Amniotic stem cell (primary cell): ENCODE data around the gene RPS6KA2.

Source experiments
- DNase-seq: peaks from one replicate; lab custom pipeline; 2025; lab: John Stamatoyannopoulos, UW

RPS6KA2 gene

GRCh38 chr6:166488076-166488685 lies 138.9 kb downstream of the RPS6KA2 start:
- DNase-seq, result no peak

GRCh38 chr6:166487148-166487547 lies 139.9 kb downstream of the RPS6KA2 start:
- DNase-seq, result no peak

GRCh38 chr6:166486536-166486880 lies 140.5 kb downstream of the RPS6KA2 start:
- DNase-seq, result no peak

- DNase-seq, result no peak
These were observed 141.2 kb downstream of the RPS6KA2 start for GRCh38 chr6:166485651-166486535.

DNA sequence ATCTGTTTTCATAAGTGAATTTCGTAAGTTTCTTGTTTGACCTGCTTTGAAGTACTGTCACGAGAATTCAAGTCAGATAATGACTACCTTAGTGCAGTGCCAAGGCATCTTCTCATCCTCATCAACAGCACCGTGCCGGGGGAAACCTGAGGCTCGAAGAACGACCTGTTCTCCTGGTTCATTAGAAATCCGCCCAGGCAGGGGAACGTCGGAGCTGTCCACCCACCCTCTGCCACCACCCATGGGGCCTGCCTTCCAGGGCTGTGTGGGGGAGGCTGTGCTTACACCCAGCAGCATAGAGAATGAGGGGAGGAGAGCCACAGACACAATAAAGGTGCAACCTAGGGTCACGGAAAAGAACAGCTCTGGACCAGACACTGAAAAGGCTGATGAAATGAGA lies 142.2 kb downstream of the RPS6KA2 start:
- DNase-seq, result no peak

DNA sequence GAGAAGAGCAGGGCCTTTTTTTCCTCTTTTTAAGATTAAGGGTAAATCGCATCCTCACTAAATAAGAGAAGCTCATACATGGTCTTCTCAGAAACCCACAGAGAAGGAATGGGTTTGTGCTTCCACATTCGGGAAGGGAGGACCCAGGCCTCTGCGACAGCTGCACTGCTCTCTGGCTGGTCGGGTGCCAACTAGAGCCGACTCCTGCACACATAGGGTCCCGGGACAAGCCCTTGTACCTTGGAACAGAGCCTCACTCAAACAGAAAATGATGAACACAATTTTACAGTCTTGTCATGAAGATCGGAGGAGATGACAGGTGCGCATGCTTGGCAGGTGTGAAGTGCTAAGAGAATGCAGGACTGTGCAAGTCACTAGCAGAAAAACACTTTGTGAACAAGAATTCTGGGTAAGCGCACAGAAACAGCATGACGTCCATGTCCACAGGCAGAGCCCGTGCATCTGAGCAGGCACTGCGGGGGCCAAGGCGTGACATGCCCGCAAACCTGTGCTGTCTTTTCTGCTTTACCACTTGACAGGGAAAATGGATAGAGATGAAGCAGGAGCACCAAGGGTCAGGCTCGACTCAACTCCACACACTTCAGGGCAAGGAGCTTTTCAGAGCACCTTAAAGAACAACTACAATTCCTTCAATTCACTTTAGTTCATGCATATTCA lies 143.3 kb downstream of the RPS6KA2 start:
- DNase-seq, result no peak

GRCh38 chr6:166483026-166483425 lies 144.0 kb downstream of the RPS6KA2 start:
- DNase-seq, result no peak

DNA sequence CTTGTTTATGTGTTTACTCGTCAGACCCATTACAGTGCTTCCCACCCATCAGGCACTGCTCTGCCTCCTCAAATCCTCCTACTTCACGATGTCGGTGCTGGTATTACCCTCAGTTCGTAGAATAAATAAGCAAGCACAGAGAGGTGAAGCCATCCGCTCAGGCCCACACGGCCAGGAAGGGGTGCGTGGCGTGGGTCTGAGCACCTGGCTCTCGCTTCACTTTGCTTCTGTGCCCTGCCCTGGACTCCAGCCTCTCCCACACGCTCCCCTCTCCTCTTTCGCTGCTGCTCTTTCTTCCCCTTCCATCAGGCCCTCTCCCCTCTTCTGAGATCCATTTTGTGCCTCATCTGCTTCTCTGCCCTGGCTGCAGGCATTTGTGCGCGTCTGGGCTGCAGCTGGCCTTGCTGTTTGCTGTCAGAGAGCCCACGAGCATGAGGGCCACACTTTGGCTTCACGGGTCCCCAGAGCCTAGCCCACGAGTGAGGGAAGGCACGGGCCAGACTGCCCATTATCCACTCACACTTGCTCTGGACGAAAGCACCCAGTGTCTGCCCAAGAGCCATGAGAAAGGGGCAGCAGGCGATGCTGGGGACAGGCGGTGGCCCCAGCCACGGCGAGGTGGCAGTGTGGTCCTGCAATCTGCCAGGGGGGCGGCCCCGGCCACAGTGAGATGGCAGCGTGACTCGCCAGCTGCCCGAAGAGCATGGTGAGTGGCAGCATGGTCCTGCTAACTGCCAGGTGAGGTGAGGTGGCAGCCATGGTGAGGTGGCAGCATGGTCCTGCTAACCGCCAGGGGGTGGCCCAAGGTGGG lies 148.1 kb downstream of the RPS6KA2 start:
- no peak for DNase-seq

- no peak for DNase-seq
These were observed 149.2 kb downstream of the RPS6KA2 start for GRCh38 chr6:166477647-166478365.

DNA sequence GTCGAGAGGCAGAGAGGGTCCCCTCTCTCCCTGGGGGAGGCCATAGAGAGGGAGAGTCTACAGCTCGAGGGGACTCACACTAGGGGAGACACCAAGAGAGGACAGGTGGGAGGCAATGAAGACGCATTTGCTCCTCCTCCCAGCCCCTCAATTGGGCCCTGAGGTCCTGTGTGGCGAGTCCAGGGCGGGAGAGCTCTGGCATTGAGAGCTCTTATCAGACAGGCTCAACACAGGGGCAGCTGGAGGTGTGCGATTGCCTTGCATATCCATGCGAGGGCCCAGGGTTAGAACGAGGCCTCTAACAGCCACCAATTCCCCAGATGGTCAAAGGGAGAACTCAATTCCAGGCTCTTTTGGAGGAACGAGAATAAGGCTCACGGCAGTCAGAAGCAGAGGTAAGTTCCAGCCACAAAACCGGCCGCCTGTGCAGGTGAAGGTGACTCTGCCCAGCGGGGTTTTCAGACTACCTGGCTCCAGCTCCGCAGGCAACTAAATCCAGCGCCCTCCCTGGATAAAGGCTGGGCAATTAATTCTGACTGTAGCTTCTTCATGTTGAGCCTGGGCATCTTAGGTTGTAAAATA lies 150.3 kb downstream of the RPS6KA2 start:
- DNase-seq, result no peak

GRCh38 chr6:166476061-166476591 lies 150.9 kb downstream of the RPS6KA2 start:
- DNase-seq, result no peak

DNA sequence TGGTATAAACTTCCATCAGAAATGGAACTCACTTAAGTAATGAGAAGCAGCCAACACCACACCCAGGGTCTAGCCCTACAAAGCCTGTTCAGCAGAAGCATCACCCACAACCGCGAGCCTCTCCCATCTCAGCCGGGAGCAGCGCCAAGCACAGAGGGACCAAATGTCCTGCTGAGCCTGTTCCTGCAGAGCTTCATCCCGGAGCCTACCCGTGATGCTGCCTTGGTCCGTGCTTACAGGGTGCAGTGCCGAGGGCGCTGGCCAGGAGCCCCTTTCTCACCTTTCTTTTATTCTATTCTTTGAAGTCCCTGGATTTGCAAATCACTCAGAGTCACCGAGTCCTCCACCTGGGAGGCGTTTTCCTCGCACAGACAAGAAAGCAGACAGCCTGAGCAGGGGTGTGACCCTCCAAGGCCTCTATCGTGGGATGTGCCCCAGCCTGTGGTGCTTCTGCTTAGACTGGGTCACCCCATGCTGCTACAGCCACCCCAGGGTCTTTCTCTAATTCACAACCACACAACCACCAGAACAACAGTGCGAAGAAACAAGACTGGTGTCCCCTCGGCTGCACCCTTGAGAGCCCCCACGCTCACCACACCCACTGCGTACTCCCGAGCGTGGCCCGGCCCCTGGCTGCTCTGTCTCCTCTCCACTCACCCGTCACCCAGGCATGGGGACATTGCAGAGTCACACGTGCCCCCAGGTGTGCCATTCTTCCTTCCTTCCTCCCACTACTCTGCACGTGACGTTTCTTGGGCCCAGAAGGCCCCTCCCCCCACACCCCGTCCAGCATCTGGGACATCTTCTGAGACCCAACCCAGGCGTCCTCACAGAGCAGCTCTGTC lies 152.1 kb downstream of the RPS6KA2 start:
- DNase-seq, result no peak

DNA sequence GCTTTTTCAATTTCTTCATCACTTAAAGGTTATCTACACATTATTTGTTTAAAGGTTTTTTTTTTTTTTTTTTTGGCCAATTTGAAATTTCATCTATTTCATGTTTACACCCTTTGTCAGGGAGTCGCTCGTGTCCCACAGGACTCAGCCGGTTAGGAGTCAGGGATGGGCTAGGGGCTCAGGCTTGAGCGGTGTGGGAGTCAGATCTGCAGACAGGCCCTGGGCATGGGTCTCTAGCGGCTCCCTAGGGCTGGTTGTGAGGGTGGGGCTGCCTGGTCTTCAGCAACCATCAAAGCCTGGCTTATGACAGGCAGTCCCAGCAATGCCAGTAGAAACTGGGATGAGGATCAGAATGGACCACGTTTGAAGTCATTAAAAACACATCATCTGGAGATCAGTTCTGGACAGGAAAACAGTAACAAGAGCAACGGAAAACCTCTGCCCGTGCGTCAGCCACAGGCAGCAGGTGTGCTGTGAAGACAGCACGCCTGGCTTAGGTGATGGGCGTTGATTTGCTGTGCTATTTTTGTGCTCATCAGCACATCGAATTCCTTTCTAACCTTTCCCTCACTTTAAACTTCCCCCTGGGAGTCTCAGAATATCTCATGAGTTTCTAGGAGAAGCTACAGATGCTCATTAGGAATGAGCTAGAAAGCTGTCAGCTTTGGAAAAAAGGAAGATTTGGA lies 153.0 kb downstream of the RPS6KA2 start:
- no peak for DNase-seq

DNA sequence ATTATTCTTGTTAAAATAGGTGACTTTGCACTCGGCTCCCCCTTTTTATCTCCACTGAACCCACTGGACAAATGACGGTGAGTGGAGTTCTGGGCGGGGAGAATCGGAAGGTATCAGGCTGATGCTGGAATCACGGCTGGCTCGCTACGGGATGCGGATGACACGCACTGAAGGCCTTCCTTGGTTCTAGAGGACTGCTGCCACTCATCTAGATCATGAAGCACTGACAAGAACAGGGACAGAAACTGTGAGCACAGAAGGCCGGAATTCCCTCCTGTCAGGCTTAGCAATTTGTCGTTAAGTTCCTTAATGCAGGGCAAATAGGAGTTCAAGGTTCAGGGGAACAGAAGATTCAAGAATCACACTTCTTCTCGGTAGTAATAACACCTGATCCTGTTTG lies 154.4 kb downstream of the RPS6KA2 start:
- DNase-seq, result no peak

- DNase-seq, result no peak
These were observed 155.2 kb downstream of the RPS6KA2 start for GRCh38 chr6:166471797-166472260.

GRCh38 chr6:166470863-166471410 lies 156.1 kb downstream of the RPS6KA2 start:
- DNase-seq, result no peak

GRCh38 chr6:166470029-166470862 lies 156.8 kb downstream of the RPS6KA2 start:
- DNase-seq, result no peak

DNA sequence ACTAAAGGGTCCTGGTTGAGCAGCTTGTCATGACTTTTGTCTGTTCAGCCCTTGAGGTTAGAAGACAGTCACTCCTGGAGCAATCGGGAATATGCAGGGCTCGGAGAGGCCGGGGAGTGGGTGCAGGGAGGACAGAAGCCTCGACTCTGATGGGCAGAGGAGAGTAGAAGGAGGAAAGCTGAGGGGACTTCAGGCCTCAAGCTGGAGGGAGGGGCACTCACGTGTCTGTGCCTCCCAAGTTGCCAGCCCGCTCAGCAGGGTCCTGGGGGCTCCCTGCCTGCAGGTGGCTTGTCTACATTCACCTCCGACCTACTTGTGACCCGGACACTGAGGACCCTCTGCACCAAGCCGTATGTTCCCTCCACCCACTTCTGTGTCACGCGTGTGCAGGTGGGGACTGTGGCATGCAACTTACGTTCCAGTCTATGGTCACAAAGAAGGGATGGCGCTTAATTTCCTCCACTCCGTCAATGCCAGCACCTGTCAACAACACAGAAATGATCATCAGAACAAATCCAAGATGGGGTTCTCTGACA lies 157.6 kb downstream of the RPS6KA2 start:
- DNase-seq, result no peak
